ENCODE data around the gene CALR. TPM values are rescaled to one million over a fixed set of nuclear protein-coding genes. Genes with fewer than 3 reads are reported as not detected.
"Not testable (repeated sequence)": the region's sequence is repeated elsewhere in the genome, so short reads cannot be mapped to it uniquely, and the experiment has no call there.

CALR gene
- total RNA-seq, 1 donor from 2014 or later = 984 TPM

- H3K4me3 Mint-ChIP-seq (ENCODE audit: low read depth) = peak overlapping the region; percentile 84
- intact Hi-C loops (cut with micrococcal nuclease) = loop anchor here (1.0 kb wide), 1 partner anchor 80 kb away; no protein-coding TSS in a partner anchor
- no peaks in the 10 kb centered on the region for H3K9me3 Mint-ChIP-seq
- peak; percentile 75 for DNase-seq (ENCODE audit: low spot score)
- H3K27me3 Mint-ChIP-seq (ENCODE audit: low read depth) = peaks cover 3% of the 10 kb centered on the region
- H3K27ac Mint-ChIP-seq = peak overlapping the region; percentile 81
- no peaks in the 10 kb centered on the region for H3K36me3 Mint-ChIP-seq (ENCODE audit: low read depth)
- H3K4me1 Mint-ChIP-seq (ENCODE audit: low read depth) = peaks cover 8% of the 10 kb centered on the region
Observed at GRCh38 chr19:12965017-12965811, 26.8 kb downstream of the CALR start.

- intact Hi-C loops (cut with micrococcal nuclease) = loop anchor here (1.0 kb wide), 1 partner anchor 80 kb away; no protein-coding TSS in a partner anchor
- Mint-ChIP-seq H3K27ac (no peak overlapping the region), H3K4me3 (ENCODE audit: low read depth) (peak overlapping the region; percentile 51), H3K36me3 (ENCODE audit: low read depth) (no peaks in the 10 kb centered on the region), H3K27me3 (ENCODE audit: low read depth) (peaks cover 2% of the 10 kb centered on the region), H3K9me3 (no peaks in the 10 kb centered on the region), H3K4me1 (ENCODE audit: low read depth) (peaks cover 8% of the 10 kb centered on the region)
- no peak for DNase-seq (ENCODE audit: low spot score)
Observed at GRCh38 chr19:12965812-12966135, 27.4 kb downstream of the CALR start.

GRCh38 chr19:12967907-12968306 lies 29.5 kb downstream of the CALR start:
- DNase-seq (ENCODE audit: low spot score) = no peak
- Mint-ChIP-seq H3K36me3 (ENCODE audit: low read depth) (no peaks in the 10 kb centered on the region), H3K9me3 (no peaks in the 10 kb centered on the region), H3K27me3 (ENCODE audit: low read depth) (peaks cover 2% of the 10 kb centered on the region), H3K4me1 (ENCODE audit: low read depth) (peaks cover 8% of the 10 kb centered on the region), H3K27ac (no peak overlapping the region), H3K4me3 (ENCODE audit: low read depth) (no peak overlapping the region)
- intact Hi-C loops (cut with micrococcal nuclease) = no loop called here

- H3K4me1 Mint-ChIP-seq (ENCODE audit: low read depth) = peaks cover 8% of the 10 kb centered on the region
- no peak within 1 kb of the TSS for H3K4me3 Mint-ChIP-seq (ENCODE audit: low read depth)
- no peak for DNase-seq (ENCODE audit: low spot score)
- no peaks in the 10 kb centered on the region for H3K9me3 Mint-ChIP-seq
- intact Hi-C loops (cut with micrococcal nuclease) = no loop called here
- no peaks in the 10 kb centered on the region for H3K36me3 Mint-ChIP-seq (ENCODE audit: low read depth)
- no peak within 1 kb of the TSS for H3K27ac Mint-ChIP-seq
- peaks cover 3% of the 10 kb centered on the region for H3K27me3 Mint-ChIP-seq (ENCODE audit: low read depth)
Observed at GRCh38 chr19:12969292-12969988, 31.0 kb downstream of the CALR start, which contains the start of gene DAND5. TSS of gene DAND5 (plus strand) at chr19:12969576. CDS start at chr19:12969661, 85 bp downstream.

- intact Hi-C loops (cut with micrococcal nuclease) = no loop called here
- no peaks in the 10 kb centered on the region for H3K36me3 Mint-ChIP-seq (ENCODE audit: low read depth)
Observed at GRCh38 chr19:12970070-12970820, 31.8 kb downstream of the CALR start.

GRCh38 chr19:12973236-12973635 lies 34.8 kb downstream of the CALR start:
- Mint-ChIP-seq H3K27ac (no peak overlapping the region), H3K36me3 (ENCODE audit: low read depth) (no peaks in the 10 kb centered on the region), H3K27me3 (ENCODE audit: low read depth) (peaks cover 7% of the 10 kb centered on the region), H3K4me1 (ENCODE audit: low read depth) (peaks cover 1% of the 10 kb centered on the region), H3K4me3 (ENCODE audit: low read depth) (no peak overlapping the region), H3K9me3 (no peaks in the 10 kb centered on the region)
- intact Hi-C loops (cut with micrococcal nuclease) = no loop called here
- no peak for DNase-seq (ENCODE audit: low spot score)

More at GRCh38 chr19:12970070-12970820, 31.8 kb downstream of the CALR start:
- no peaks in the 10 kb centered on the region for H3K9me3 Mint-ChIP-seq
- no peak overlapping the region for H3K27ac Mint-ChIP-seq
- H3K4me3 Mint-ChIP-seq (ENCODE audit: low read depth) = no peak overlapping the region
- H3K4me1 Mint-ChIP-seq (ENCODE audit: low read depth) = peaks cover 4% of the 10 kb centered on the region
- no peak for DNase-seq (ENCODE audit: low spot score)
- peaks cover 3% of the 10 kb centered on the region for H3K27me3 Mint-ChIP-seq (ENCODE audit: low read depth)

GRCh38 chr19:12974301-12975220 lies 36.2 kb downstream of the CALR start:
- Mint-ChIP-seq H3K36me3 (ENCODE audit: low read depth) (no peaks in the 10 kb centered on the region), H3K4me1 (ENCODE audit: low read depth) (peaks cover 1% of the 10 kb centered on the region), H3K27me3 (ENCODE audit: low read depth) (peaks cover 7% of the 10 kb centered on the region), H3K27ac (no peak overlapping the region), H3K9me3 (no peaks in the 10 kb centered on the region), H3K4me3 (ENCODE audit: low read depth) (no peak overlapping the region)
- intact Hi-C loops (cut with micrococcal nuclease) = loop anchor here (5.0 kb wide), 1 partner anchor 58 kb away; no protein-coding TSS in a partner anchor
- DNase-seq (ENCODE audit: low spot score) = no peak

- H3K36me3 Mint-ChIP-seq (ENCODE audit: low read depth) = no peaks in the 10 kb centered on the region
- peaks cover 7% of the 10 kb centered on the region for H3K27me3 Mint-ChIP-seq (ENCODE audit: low read depth)
- no peak overlapping the region for H3K4me3 Mint-ChIP-seq (ENCODE audit: low read depth)
- H3K9me3 Mint-ChIP-seq = no peaks in the 10 kb centered on the region
- no peaks in the 10 kb centered on the region for H3K4me1 Mint-ChIP-seq (ENCODE audit: low read depth)
- no peak overlapping the region for H3K27ac Mint-ChIP-seq
- DNase-seq (ENCODE audit: low spot score) = no peak
- intact Hi-C loops (cut with micrococcal nuclease) = loop anchor here (5.0 kb wide), 1 partner anchor 57 kb away; no protein-coding TSS in a partner anchor
Observed at GRCh38 chr19:12975221-12975741, 36.9 kb downstream of the CALR start.

- not testable (repeated sequence) for H3K4me3 Mint-ChIP-seq (ENCODE audit: low read depth); H3K36me3 Mint-ChIP-seq (ENCODE audit: low read depth); H3K27ac Mint-ChIP-seq; H3K27me3 Mint-ChIP-seq (ENCODE audit: low read depth); H3K9me3 Mint-ChIP-seq; H3K4me1 Mint-ChIP-seq (ENCODE audit: low read depth); DNase-seq (ENCODE audit: low spot score)
- intact Hi-C loops (cut with micrococcal nuclease) = loop anchor here (5.0 kb wide), 1 partner anchor 56 kb away; no protein-coding TSS in a partner anchor
Observed at GRCh38 chr19:12976109-12976508, 37.7 kb downstream of the CALR start.

GRCh38 chr19:12979974-12980373 lies 41.6 kb downstream of the CALR start:
- Mint-ChIP-seq H3K4me1 (ENCODE audit: low read depth) (no peaks in the 10 kb centered on the region), H3K27ac (no peak overlapping the region), H3K4me3 (ENCODE audit: low read depth) (no peak overlapping the region), H3K27me3 (ENCODE audit: low read depth) (peaks cover 6% of the 10 kb centered on the region), H3K36me3 (ENCODE audit: low read depth) (no peaks in the 10 kb centered on the region), H3K9me3 (no peaks in the 10 kb centered on the region)
- no peak for DNase-seq (ENCODE audit: low spot score)
- intact Hi-C loops (cut with micrococcal nuclease) = loop anchor here (5.0 kb wide), 1 partner anchor 52 kb away; no protein-coding TSS in a partner anchor

GRCh38 chr19:12982648-12983047 lies 44.2 kb downstream of the CALR start:
- no peak overlapping the region for H3K4me3 Mint-ChIP-seq (ENCODE audit: low read depth)
- peaks cover 8% of the 10 kb centered on the region for H3K27me3 Mint-ChIP-seq (ENCODE audit: low read depth)
- no peak for DNase-seq (ENCODE audit: low spot score)
- intact Hi-C loops (cut with micrococcal nuclease) = loop anchor here (1.0 kb wide), 1 partner anchor 79 kb away; no protein-coding TSS in a partner anchor
- no peaks in the 10 kb centered on the region for H3K4me1 Mint-ChIP-seq (ENCODE audit: low read depth)
- no peak overlapping the region for H3K27ac Mint-ChIP-seq
- no peaks in the 10 kb centered on the region for H3K36me3 Mint-ChIP-seq (ENCODE audit: low read depth)
- no peaks in the 10 kb centered on the region for H3K9me3 Mint-ChIP-seq
